Measurements from ENCODE around the gene ZFPM1.

DNA sequence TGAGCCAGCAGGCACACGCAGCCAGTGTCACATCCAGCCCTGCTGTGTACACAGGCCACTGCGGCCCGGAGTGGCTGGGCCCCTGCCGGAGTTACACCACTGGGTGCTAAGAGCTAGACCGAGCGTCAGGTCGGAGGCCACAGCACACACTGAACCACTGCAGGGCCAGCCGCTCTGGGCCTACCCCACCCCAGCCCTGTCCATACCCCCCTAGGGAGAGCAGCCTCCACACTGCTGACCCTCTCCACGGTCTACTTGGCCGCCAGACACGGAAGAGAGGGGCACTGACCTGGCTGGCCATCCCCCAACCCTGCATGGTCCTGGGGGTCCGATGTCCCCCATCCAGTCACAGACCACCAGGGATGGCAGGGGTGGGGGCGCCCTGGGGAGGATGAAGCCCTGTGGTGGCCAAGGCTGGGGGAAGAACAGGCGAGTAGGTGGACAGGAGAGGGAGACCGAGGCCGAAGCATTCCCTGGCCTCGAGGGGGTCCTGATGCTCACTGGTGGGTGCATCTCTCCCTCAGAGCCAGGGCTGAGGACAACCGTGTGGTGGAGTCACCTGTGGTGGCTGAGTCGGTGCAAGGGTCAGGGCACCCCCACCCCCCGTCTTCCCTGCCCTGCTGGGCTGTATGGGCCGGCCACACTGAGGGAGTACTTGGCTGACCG lies 82.2 kb downstream of the ZFPM1 start:
- TF ChIP-seq, protein P1, sequence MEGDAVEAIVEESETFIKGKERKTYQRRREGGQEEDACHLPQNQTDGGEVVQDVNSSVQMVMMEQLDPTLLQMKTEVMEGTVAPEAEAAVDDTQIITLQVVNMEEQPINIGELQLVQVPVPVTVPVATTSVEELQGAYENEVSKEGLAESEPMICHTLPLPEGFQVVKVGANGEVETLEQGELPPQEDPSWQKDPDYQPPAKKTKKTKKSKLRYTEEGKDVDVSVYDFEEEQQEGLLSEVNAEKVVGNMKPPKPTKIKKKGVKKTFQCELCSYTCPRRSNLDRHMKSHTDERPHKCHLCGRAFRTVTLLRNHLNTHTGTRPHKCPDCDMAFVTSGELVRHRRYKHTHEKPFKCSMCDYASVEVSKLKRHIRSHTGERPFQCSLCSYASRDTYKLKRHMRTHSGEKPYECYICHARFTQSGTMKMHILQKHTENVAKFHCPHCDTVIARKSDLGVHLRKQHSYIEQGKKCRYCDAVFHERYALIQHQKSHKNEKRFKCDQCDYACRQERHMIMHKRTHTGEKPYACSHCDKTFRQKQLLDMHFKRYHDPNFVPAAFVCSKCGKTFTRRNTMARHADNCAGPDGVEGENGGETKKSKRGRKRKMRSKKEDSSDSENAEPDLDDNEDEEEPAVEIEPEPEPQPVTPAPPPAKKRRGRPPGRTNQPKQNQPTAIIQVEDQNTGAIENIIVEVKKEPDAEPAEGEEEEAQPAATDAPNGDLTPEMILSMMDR (IDR thresholded peaks at IDR 0.05; ENCODE audit: low read depth, low read length), result no peak
- no peak for TF ChIP-seq EZH2phosphoT487 (IDR thresholded peaks at IDR 0.05; ENCODE audit: low read depth)

All from OCI-LY3 (cell line).